Breast epithelium (tissue), 4 donors: ENCODE results near the gene ITPKB. TPM values are rescaled to one million over a fixed set of nuclear protein-coding genes. Genes with fewer than 3 reads are reported as not detected.
"Not testable (repeated sequence)": the region's sequence is repeated elsewhere in the genome, so short reads cannot be mapped to it uniquely, and the experiment has no call there.

ENCODE experiments used
- DNase-seq, 2 donors: peaks; one replicate each; pipeline ENCODE4 v3.0.0-alpha.2; 2019; ENCODE audit warnings: low spot score in 2 of 2
- H3K27ac ChIP-seq, 2 donors: fragments of 200-600 bp; sonication (generic) in 1 of 2; one replicate each; pipeline ENCODE4 v1.5.1; 2016 to 2019; ENCODE audit warnings: mild to moderate bottlenecking in 1 of 2
- H3K27me3 ChIP-seq, 2 donors: fragments of 200-600 bp; sonication (generic) in 1 of 2; one replicate each; pipeline versions ENCODE4 v1.5.1 to v1.6.0; 2017 to 2019; ENCODE audit warnings: control low read depth in 1 of 2, mild to moderate bottlenecking in 1 of 2
- H3K36me3 ChIP-seq: fragments of 200-600 bp; one replicate; pipeline ENCODE4 v1.5.1; 2019
- H3K4me1 ChIP-seq, 2 donors: fragments of 200-600 bp; sonication (generic); one replicate each; pipeline ENCODE4 v1.5.1; 2016 to 2019; ENCODE audit warnings: control low read depth in 1 of 2
- H3K4me3 ChIP-seq, 3 donors: fragments of 200-600 bp; sonication (generic); 1 replicate in 2 of 3; 2 replicates in 1 of 3; pipeline ENCODE4 v1.5.1; 2016 to 2019; ENCODE audit warnings: mild to moderate bottlenecking in 3 of 3, moderate library complexity in 2 of 3
- H3K9me3 ChIP-seq, 2 donors: fragments of 200-600 bp; sonication (generic) in 1 of 2; one replicate each; pipeline ENCODE4 v1.5.1; 2016 to 2019; ENCODE audit warnings: control low read depth in 1 of 2
- POLR2A ChIP-seq: fragments of 450-650 bp; IDR thresholded peaks from one replicate; pipeline ENCODE4 v1.6.1; 2016; ENCODE audit warnings: antibody characterized with exemption, mild to moderate bottlenecking, moderate library complexity
- POLR2AphosphoS5 ChIP-seq, 3 donors: sonication (generic); formaldehyde crosslinking; IDR thresholded peaks; one replicate each; pipeline ENCODE4 v1.6.1; 2017; ENCODE audit warnings: antibody characterized with exemption in 3 of 3
- intact Hi-C: fragments of 100-400 bp; cut with DNase I; formaldehyde crosslinking; loops from one replicate; pipeline ENCODE4 v1.15.1; 2023; ENCODE audit warnings: low total_unique reads
- total RNA-seq, 3 donors: library from RNA; depleted of rRNA; stranded (reverse); fragments of >200 nt; gene quantifications; one replicate each; pipeline ENCODE4 v1.1.0, GENCODE V29; 2016
- TF ChIP-seq, protein P1 (sequence below), 3 donors: fragments of 450-650 bp; IDR thresholded peaks; one replicate each; pipeline ENCODE4 v1.5.1; 2016 to 2017; ENCODE audit warnings: antibody characterized with exemption in 3 of 3, mild to moderate bottlenecking in 3 of 3, moderate library complexity in 3 of 3

The ITPKB gene
- total RNA-seq, 3 donors from 2014 or later, result 24.0 to 37.6 (median 25.6) TPM

DNA sequence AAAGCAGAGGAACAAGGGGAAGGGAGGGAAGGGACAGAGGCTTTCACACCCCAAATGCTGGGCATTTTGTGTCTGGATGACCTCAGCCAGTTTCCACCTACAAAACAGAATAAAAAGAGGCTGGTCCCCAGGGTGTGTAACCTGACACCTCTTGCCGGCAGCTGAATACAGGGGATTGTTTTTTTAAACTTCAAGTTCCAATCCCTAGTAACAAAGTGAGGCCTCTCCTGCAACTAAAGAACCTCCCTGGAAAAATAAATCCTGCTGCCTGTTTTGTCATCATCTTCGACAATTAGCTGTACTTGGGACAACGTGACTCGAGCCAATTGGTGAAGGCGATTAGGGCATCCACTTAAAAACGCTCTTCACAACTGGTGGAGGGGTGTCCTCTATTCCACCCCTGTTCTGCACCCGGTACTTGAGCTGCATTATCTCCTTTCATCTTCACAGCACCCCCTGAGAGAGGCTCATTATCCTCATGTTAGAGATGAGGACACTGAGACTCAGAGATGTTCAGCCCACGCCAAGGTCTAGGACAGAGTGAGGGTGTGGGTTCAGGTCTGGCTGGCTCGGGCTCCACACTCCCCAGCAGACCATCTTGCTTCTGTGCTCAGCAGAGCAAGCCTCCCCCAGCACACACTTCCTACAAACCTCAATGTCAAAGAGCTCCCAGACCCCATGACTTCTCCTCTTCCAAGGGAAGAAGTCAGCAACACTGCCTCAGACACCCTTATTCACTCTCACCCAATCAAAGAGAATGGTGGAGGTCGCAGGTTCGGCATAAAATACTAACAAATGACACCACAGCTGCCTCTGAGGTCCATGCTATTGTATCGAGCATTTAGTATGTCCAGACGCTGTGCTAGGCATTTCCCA lies 15.2 kb downstream of the ITPKB start:
- Histone ChIP-seq H3K36me3 (no peaks in the 10 kb centered on the region), H3K27me3 (no peaks in the 10 kb centered on the region), H3K27ac (peak overlapping the region; percentile 23 to 77), H3K9me3 (no peaks in the 10 kb centered on the region), H3K4me3 (no peak overlapping the region), H3K4me1 (peaks cover 0 to 11% of the 10 kb centered on the region in 2 donors)
- TF ChIP-seq POLR2AphosphoS5 (IDR thresholded peaks at IDR 0.05) (no peak), POLR2A (no peak)
- TF ChIP-seq, protein P1, sequence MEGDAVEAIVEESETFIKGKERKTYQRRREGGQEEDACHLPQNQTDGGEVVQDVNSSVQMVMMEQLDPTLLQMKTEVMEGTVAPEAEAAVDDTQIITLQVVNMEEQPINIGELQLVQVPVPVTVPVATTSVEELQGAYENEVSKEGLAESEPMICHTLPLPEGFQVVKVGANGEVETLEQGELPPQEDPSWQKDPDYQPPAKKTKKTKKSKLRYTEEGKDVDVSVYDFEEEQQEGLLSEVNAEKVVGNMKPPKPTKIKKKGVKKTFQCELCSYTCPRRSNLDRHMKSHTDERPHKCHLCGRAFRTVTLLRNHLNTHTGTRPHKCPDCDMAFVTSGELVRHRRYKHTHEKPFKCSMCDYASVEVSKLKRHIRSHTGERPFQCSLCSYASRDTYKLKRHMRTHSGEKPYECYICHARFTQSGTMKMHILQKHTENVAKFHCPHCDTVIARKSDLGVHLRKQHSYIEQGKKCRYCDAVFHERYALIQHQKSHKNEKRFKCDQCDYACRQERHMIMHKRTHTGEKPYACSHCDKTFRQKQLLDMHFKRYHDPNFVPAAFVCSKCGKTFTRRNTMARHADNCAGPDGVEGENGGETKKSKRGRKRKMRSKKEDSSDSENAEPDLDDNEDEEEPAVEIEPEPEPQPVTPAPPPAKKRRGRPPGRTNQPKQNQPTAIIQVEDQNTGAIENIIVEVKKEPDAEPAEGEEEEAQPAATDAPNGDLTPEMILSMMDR (IDR thresholded peaks at IDR 0.05), result no peak
- intact Hi-C loops, result no loop called here
- no peak for DNase-seq

DNA sequence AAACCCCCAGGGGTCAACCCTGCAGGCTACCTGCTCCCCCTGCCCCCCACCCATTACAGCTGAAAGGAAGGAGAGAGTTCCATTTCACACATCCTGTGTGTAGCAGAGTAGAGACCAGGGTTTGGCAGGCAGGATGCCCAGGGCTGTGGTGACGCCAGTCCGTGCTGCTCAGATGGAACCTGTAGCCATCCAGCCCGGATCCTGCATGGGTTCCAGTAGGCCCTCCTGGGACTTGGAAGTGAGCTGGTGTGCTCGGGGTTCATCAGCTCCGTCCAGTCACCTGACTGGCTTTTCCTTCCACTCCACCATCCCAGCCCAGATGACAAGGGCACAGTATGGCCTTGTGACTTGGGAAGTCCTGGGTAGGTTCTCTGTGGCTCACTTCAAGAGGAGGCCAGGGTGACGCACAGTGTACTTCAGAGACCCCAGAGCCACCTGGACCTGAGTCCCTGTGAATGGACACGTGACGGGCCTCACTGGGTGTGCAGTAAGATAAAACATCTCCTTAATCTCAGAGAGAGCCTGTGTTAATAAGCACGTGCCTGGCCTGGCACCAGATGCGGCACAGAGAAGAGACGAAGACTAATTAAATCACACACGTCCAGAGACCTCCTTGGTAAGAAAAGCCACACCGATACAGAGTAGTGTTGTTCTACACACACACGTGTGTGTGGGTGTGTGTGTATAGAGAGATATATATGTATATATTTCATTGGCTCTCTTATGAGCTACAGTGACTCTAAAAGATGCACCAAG lies 16.0 kb downstream of the ITPKB start:
- Histone ChIP-seq H3K27me3 (no peaks in the 10 kb centered on the region), H3K4me3 (no peak overlapping the region), H3K4me1 (peaks cover 0 to 11% of the 10 kb centered on the region in 2 donors), H3K9me3 (no peaks in the 10 kb centered on the region), H3K27ac (peak overlapping the region; percentile 23 to 77), H3K36me3 (no peaks in the 10 kb centered on the region)
- no peak for DNase-seq
- intact Hi-C loops, result no loop called here
- no peak for TF ChIP-seq POLR2AphosphoS5 (IDR thresholded peaks at IDR 0.05)
- TF ChIP-seq POLR2A, result no peak
- TF ChIP-seq, protein P1 (IDR thresholded peaks at IDR 0.05), result no peak

DNA sequence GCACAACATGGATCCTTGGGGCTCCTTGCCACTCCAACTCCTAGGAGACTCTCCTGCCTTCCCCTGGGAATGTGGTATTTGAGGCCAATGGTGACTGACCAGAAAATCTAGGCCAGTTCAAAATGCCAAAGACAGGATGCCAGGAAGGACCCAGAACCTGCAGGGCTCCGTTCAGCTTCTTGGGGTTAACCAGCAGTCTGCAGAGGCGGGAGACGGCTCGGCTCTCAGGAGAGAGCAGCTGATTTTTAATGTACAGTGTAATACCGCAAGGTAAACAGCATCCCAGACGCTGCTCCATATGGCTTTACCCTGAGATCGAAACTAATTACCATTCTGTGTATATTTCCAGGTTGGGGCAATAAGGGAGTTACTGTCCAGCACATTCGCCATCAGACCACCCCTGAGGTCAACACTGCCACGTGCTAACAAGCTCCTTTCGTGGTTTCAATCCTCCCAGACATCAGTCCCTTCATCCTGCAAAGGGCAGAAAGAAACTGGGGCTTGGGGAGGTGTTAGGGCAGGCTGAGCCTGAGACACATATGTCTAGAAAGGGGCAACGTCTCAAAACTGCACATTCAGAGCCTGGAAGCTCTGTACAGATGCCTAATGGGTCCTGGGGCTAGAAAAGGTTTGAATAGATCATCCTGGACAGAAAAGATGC lies 16.7 kb downstream of the ITPKB start:
- no peak overlapping the region for H3K27ac ChIP-seq
- H3K9me3 ChIP-seq, result no peaks in the 10 kb centered on the region
- H3K4me3 ChIP-seq, result no peak overlapping the region
- H3K36me3 ChIP-seq, result no peaks in the 10 kb centered on the region
- intact Hi-C loops, result no loop called here
- TF ChIP-seq POLR2AphosphoS5 (IDR thresholded peaks at IDR 0.05), result no peak
- no peak for TF ChIP-seq POLR2A
- TF ChIP-seq, protein P1 (IDR thresholded peaks at IDR 0.05), result no peak
- H3K4me1 ChIP-seq, result peaks cover 0 to 11% of the 10 kb centered on the region in 2 donors
- H3K27me3 ChIP-seq, result no peaks in the 10 kb centered on the region
- no peak for DNase-seq

DNA sequence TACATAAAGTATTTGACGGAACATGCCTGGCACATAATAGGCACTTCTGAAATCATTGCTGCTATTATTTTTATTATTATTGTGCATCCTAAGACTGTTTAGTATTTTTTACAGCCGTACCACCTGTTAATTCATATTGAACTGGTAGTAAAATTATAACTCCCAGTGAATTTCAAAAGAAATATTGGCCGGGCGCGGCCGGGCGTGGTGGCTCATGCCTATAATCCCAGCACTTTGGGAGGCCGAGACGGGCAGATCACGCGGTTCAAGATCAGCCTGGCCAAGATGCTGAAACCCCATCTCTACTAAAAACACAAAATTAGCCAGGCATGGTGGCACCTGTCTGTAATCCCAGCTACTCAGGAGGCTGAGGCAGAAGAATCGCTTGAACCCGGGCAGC lies 18.5 kb downstream of the ITPKB start:
- intact Hi-C loops, result not testable (repeated sequence)
- H3K4me1 ChIP-seq, result peaks cover 0 to 11% of the 10 kb centered on the region in 2 donors

DNA sequence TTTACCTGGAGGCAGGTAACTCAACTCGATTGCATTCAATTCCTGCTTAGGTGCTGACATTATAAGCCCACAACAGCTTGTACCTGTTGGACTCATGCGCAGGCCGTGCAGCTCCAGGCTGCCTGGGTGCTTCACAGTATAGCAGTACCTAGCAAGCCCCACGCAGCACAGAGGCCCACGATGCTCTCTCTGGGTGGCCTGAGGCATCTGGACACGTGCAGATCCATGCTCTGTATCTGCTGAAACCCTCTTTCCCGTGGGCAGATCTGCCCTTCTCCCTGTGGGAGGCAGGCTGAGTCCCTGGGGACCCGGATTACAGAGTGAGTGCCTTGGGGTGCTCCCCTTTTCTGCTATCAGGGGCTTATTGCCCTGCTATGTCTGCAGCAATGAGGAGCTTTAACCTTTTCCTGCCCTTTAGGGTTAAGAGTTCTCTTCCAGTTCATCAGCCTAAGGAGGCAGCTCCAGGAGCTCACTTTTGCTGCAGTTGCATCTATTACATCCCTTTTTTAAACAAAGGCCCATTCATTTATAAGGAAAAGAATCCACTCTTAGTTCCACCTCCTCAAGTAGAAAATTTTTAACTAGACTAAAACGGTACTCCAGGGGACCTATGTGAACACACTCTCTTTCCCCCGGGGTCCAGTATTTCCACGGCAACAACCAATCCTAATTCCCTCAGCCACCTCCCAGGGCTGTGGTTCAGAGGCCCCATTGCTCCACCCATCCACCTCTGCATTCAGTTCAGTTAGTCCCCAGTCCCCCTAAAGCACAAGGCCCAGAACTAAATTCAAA lies 19.3 kb downstream of the ITPKB start:
- Histone ChIP-seq H3K27me3 (no peaks in the 10 kb centered on the region), H3K27ac (no peak overlapping the region), H3K4me3 (no peak overlapping the region), H3K4me1 (peaks cover 0 to 11% of the 10 kb centered on the region in 2 donors), H3K36me3 (no peaks in the 10 kb centered on the region), H3K9me3 (no peaks in the 10 kb centered on the region)
- TF ChIP-seq, protein P1 (IDR thresholded peaks at IDR 0.05), result no peak
- no peak for TF ChIP-seq POLR2A
- no peak for DNase-seq
- intact Hi-C loops, result no loop called here

More for the DNA sequence above, 18.5 kb downstream of the ITPKB start:
- not testable (repeated sequence) for DNase-seq, H3K9me3 ChIP-seq, H3K36me3 ChIP-seq, H3K27ac ChIP-seq, H3K4me3 ChIP-seq, H3K27me3 ChIP-seq
